Ascending aorta (tissue), 2 donors: ENCODE measurements around the gene C14orf93. TPM values are rescaled to one million over a fixed set of nuclear protein-coding genes. Genes with fewer than 3 reads are reported as not detected.

Experiments
- DNase-seq, 2 donors: peaks; one replicate each; pipeline ENCODE4 v3.0.0-alpha.2; 2019; ENCODE audit warnings: low spot score in 2 of 2
- H3K27ac ChIP-seq, 2 donors: fragments of 200-600 bp; sonication (generic); one replicate each; pipeline ENCODE4 v1.5.1; 2016 to 2017; ENCODE audit warnings: mild to moderate bottlenecking in 1 of 2
- H3K27me3 ChIP-seq: fragments of 200-600 bp; sonication (generic); one replicate; pipeline ENCODE4 v1.5.1; 2017
- H3K36me3 ChIP-seq, 2 donors: fragments of 200-600 bp; sonication (generic); one replicate each; pipeline ENCODE4 v1.5.1; 2016
- H3K4me1 ChIP-seq, 2 donors: fragments of 200-600 bp; sonication (generic); one replicate each; pipeline ENCODE4 v1.5.1; 2016 to 2017; ENCODE audit warnings: mild to moderate bottlenecking in 1 of 2
- H3K4me3 ChIP-seq, 2 donors: fragments of 200-600 bp; sonication (generic); one replicate each; pipeline ENCODE4 v1.5.1; 2016 to 2017; ENCODE audit warnings: mild to moderate bottlenecking in 1 of 2
- H3K9me3 ChIP-seq, 2 donors: fragments of 200-600 bp; sonication (generic); one replicate each; pipeline ENCODE4 v1.5.1; 2016
- intact Hi-C: fragments of 100-400 bp; cut with DNase I; formaldehyde crosslinking; loops from one replicate; pipeline ENCODE4 v1.15.1; 2023
- total RNA-seq: library from RNA; depleted of rRNA; stranded (reverse); fragments of >200 nt; gene quantifications from one replicate; pipeline ENCODE4 v1.1.0, GENCODE V29; 2016
- TF ChIP-seq, protein P1 (sequence below), 3 experiments: fragments of 200-600 bp in 2 of 3; fragments of 450-650 bp in 1 of 3; sonication (generic) in 2 of 3; IDR thresholded peaks; one replicate each; pipeline ENCODE4 v1.5.1; 2016 to 2019; ENCODE audit warnings: antibody characterized with exemption in 3 of 3, mild to moderate bottlenecking in 1 of 3, moderate library complexity in 1 of 3

C14orf93 gene
- total RNA-seq, 1 donor from 2014 or later = 7.1 TPM

DNA sequence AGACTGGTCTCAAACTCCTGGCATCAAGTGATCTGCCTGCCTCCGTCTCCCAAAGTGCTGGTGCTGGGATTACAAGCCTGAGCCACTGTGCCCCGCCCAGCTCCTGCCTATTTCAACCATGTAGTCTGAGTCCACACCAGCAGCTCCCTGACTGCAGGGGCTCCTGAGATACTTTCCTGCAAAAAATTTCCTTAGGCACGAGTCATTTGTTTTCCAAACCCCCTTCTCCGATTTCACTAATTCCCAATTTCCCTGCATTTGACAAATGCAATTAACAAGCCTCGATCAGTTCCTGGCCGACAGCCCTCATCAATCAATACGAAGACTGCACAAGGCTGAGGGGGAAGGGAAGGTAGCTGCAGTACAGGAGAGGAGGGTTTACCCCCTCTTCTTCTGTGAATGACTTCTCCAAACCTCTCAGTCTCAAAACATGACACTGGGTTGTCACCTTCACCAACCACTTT, 14.7 kb upstream of the C14orf93 start:
- intact Hi-C loops = no loop called here
- no peaks in the 10 kb centered on the region for H3K27me3 ChIP-seq
- H3K27ac ChIP-seq = no peak overlapping the region
- DNase-seq = peak in 1 of 2 donors; percentile 5
- H3K4me3 ChIP-seq = no peak overlapping the region
- peaks cover 28 to 34% of the 10 kb centered on the region in 2 donors for H3K36me3 ChIP-seq
- H3K9me3 ChIP-seq = no peaks in the 10 kb centered on the region
- no peaks in the 10 kb centered on the region for H3K4me1 ChIP-seq
- TF ChIP-seq, protein P1, sequence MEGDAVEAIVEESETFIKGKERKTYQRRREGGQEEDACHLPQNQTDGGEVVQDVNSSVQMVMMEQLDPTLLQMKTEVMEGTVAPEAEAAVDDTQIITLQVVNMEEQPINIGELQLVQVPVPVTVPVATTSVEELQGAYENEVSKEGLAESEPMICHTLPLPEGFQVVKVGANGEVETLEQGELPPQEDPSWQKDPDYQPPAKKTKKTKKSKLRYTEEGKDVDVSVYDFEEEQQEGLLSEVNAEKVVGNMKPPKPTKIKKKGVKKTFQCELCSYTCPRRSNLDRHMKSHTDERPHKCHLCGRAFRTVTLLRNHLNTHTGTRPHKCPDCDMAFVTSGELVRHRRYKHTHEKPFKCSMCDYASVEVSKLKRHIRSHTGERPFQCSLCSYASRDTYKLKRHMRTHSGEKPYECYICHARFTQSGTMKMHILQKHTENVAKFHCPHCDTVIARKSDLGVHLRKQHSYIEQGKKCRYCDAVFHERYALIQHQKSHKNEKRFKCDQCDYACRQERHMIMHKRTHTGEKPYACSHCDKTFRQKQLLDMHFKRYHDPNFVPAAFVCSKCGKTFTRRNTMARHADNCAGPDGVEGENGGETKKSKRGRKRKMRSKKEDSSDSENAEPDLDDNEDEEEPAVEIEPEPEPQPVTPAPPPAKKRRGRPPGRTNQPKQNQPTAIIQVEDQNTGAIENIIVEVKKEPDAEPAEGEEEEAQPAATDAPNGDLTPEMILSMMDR (IDR thresholded peaks at IDR 0.05) = no peak

DNA sequence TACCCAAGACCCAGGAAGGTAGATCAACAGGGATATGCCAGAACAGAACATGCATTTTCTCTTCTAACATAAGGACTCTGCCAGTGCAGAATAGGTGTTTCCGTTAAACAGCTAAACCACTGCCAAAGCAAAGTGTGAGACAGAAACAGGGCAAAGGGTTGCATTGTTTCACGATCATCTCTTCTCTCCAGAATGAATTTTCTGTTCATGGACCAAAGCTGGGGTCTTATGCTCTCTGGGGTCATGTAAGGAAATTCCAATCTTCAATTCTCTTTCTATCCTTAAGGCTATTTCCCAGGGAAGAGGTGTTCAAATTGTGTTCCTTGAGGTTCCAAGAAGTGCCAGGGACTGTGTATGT, 13.8 kb upstream of the C14orf93 start:
- H3K4me1 ChIP-seq = no peaks in the 10 kb centered on the region
- H3K4me3 ChIP-seq = no peak overlapping the region
- H3K36me3 ChIP-seq = peaks cover 24 to 29% of the 10 kb centered on the region in 2 donors
- H3K27me3 ChIP-seq = no peaks in the 10 kb centered on the region
- TF ChIP-seq, protein P1 (IDR thresholded peaks at IDR 0.05) = no peak
- no peak overlapping the region for H3K27ac ChIP-seq
- H3K9me3 ChIP-seq = no peaks in the 10 kb centered on the region
- intact Hi-C loops = no loop called here
- peak in 1 of 2 donors; percentile 7 for DNase-seq

DNA sequence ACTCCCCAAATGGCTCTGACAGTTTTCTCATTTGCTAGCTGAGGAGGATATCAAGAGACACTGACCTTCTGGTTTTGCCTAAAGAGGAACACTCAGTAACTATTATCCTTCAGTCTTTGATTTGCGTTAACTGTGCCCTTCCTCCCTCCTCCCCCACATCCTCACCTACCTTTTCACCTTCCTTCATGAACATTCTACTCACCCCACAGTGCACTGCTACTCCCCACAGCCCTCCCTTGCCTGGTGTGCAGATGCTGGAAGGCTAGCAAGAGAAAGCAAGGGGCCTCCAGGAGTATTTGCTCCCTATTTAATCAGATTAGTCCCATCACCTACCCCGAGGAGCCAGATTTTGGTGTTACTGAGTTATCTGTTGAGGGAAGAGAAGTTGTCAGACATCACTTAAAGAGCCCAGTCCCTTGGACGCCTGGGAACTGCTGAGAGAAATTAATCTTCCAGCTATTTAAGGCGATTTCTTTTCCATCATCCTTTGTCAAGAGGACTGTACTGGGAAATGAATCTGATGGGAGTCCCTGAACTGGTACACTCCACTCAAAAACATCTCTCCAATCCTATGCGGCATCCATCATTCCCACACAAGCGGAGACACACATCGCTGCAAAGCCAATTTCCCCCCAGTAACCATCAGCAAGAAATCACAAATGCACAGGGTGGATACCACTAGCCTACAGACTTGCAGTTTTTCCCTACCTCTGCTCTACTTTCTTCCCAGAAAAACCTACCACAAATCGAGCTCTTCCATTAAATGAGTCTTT, 13.3 kb upstream of the C14orf93 start:
- Histone ChIP-seq H3K36me3 (peaks cover 24% of the 10 kb centered on the region in 2 donors), H3K4me1 (no peaks in the 10 kb centered on the region), H3K27me3 (no peaks in the 10 kb centered on the region), H3K4me3 (no peak overlapping the region), H3K27ac (no peak overlapping the region), H3K9me3 (no peaks in the 10 kb centered on the region)
- TF ChIP-seq, protein P1 (IDR thresholded peaks at IDR 0.05) = no peak
- DNase-seq = peak in 1 of 2 donors; percentile 37
- intact Hi-C loops = no loop called here

DNA sequence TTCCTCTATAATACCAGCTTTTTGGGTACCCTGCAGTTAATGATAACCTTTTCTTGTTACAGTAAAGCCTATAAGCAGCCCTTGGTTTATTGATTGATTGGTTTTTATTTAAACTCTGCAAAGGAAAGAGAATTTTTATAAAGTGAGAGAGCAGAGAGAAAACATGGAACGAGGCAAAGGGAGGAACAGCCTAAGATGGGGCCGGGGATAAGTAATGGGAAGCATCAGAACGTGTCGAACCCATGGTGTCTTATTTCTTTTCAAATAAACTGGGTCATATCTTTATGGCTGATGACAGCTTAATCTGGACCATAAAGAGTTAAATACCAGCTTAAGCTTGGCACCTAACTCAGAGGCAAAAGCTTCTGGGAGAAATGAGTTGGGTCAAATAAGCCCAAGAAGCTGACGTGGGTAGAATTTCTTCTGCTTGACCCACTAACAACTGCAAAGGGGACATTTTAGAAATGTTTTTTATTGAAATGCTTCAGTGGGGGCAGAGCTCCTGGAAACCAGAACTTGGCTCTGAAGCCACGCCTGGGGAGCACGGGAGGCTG, 12.0 kb upstream of the C14orf93 start:
- no peak overlapping the region for H3K27ac ChIP-seq
- H3K36me3 ChIP-seq = peaks cover 16 to 22% of the 10 kb centered on the region in 2 donors
- DNase-seq = no peak
- no peaks in the 10 kb centered on the region for H3K9me3 ChIP-seq
- H3K4me3 ChIP-seq = no peak overlapping the region
- TF ChIP-seq, protein P1 (IDR thresholded peaks at IDR 0.05) = no peak
- H3K4me1 ChIP-seq = no peaks in the 10 kb centered on the region
- intact Hi-C loops = no loop called here
- H3K27me3 ChIP-seq = no peaks in the 10 kb centered on the region

GRCh38 chr14:23021434-23021833, 11.5 kb upstream of the C14orf93 start:
- peaks cover 16 to 18% of the 10 kb centered on the region in 2 donors for H3K36me3 ChIP-seq
- intact Hi-C loops = no loop called here
- no peaks in the 10 kb centered on the region for H3K9me3 ChIP-seq
- TF ChIP-seq, protein P1 (IDR thresholded peaks at IDR 0.05) = no peak
- H3K27me3 ChIP-seq = no peaks in the 10 kb centered on the region
- H3K4me3 ChIP-seq = no peak overlapping the region
- no peaks in the 10 kb centered on the region for H3K4me1 ChIP-seq
- no peak overlapping the region for H3K27ac ChIP-seq
- DNase-seq = peak in 1 of 2 donors; percentile 18
